Lower lobe of right lung (tissue), 2 donors: ENCODE results near the gene ELP1. TPM values are rescaled to one million over a fixed set of nuclear protein-coding genes. Genes with fewer than 3 reads are reported as not detected.
"Not testable (repeated sequence)": the region's sequence is repeated elsewhere in the genome, so short reads cannot be mapped to it uniquely, and the experiment has no call there.

Source experiments
- ATAC-seq, 2 donors: fragments of 200-7000 bp; cut with Tn5 transposase; one replicate each; pipeline ENCODE4 v1.9.1; 2020 to 2022; ENCODE audit warnings: mild to moderate bottlenecking in 2 of 2, moderate library complexity in 2 of 2
- DNase-seq: peaks from one replicate; pipeline ENCODE4 v3.0.0-alpha.2; 2020
- H3K27ac ChIP-seq: fragments of 200-600 bp; one replicate; pipeline ENCODE4 v1.8.0; 2022
- H3K27me3 ChIP-seq: fragments of 200-600 bp; one replicate; pipeline ENCODE4 v1.8.0; 2022; ENCODE audit warnings: low read depth
- H3K36me3 ChIP-seq: fragments of 200-600 bp; one replicate; pipeline ENCODE4 v1.8.0; 2022; ENCODE audit warnings: mild to moderate bottlenecking
- H3K4me1 ChIP-seq: fragments of 200-600 bp; one replicate; pipeline ENCODE4 v1.8.0; 2022
- H3K4me3 ChIP-seq: fragments of 200-600 bp; one replicate; pipeline ENCODE4 v1.8.0; 2022; ENCODE audit warnings: mild to moderate bottlenecking
- H3K9me3 ChIP-seq: fragments of 200-600 bp; one replicate; pipeline ENCODE4 v1.8.0; 2022
- CTCF ChIP-seq: fragments of 200-600 bp; IDR thresholded peaks from one replicate; pipeline ENCODE4 v1.8.0; 2022; ENCODE audit warnings: antibody characterized with exemption, mild to moderate bottlenecking
- intact Hi-C: fragments of 100-400 bp; cut with DNase I; formaldehyde crosslinking; loops from one replicate; pipeline ENCODE4 v1.11.0; 2022
- total RNA-seq: library from RNA; stranded (reverse); fragmentation: NEBNext Ultra II Directional; extraction: Animal tissue kit (Norgen Biotek cat#: 25700); gene quantifications from one replicate; pipeline ENCODE4 v1.2.1, GENCODE V29; 2021
- donor health status: DM: no; HTN: yes; CAD: no; lungs with severe emphysema.

Gene ELP1
- total RNA-seq, 1 donor from 2014 or later = 25.3 TPM

DNA sequence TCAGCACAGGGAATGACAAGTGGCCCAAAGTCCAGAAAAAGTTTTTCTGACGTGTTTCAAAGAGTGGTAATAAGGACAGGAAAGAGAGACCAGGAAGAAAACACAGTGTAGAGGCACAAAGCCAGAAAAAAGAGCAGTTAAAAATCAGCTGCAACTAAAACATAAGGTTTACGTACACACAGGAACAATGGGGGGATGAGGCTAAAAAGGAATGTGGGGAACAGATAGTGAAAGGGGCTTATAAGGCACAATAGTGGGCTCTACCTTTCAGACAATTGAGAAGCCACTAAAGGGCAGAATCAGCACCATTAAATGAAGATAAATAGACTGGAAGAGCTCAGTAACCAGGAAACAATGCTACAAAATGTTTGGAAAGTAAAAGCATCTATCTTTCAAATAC lies 5.5 kb downstream of the ELP1 start:
- no peak for TF ChIP-seq CTCF
- DNase-seq = no peak
- no peak for ATAC-seq
- Histone ChIP-seq H3K4me3 (no peak overlapping the region), H3K36me3 (peaks cover 69% of the 10 kb centered on the region), H3K4me1 (peaks cover 13% of the 10 kb centered on the region), H3K27me3 (no peaks in the 10 kb centered on the region), H3K9me3 (no peaks in the 10 kb centered on the region), H3K27ac (no peak overlapping the region)
- intact Hi-C loops = no loop called here

DNA sequence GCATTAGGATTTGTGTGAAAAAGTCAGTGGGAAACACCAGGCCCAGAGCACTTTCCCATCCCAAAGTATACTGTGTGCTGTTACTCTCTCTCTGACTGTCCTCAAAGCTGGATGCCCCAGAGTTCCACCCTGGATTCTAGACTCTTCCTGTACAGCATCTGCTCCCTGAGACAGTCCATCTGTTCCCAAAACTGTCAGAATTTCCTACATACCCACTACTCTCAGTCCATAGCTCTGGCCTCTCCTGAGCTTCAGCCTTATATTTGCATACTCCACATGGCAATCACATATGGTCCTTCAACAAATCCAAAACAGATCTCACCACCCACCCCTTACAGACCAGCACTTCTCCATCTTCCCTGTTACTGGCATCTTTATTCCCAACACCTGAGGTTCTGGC lies 9.5 kb downstream of the ELP1 start:
- ATAC-seq = no peak
- H3K36me3 ChIP-seq = peaks cover 97% of the 10 kb centered on the region
- H3K27ac ChIP-seq = no peak overlapping the region
- TF ChIP-seq CTCF = no peak
- H3K4me1 ChIP-seq = no peaks in the 10 kb centered on the region
- DNase-seq = no peak
- no peaks in the 10 kb centered on the region for H3K27me3 ChIP-seq
- no peaks in the 10 kb centered on the region for H3K9me3 ChIP-seq
- no peak overlapping the region for H3K4me3 ChIP-seq
- intact Hi-C loops = no loop called here

DNA sequence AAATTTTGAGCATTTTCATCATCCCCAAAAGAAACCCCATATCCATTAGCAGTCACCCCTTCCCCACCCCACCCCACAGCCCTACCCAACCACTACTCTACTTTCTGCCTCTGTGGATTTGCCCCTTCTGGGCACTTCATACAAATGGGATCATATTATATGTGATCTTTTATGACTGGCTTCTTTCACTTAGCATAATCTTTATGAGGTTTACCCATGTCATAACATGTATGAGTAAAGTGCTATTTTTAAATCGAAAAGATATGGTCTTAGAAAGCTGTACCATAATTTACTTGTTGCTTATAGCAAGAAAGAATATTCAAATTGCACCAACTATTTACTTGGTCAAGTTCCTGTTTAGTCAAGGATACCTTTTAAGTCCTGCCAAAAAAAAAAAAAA lies 12.7 kb downstream of the ELP1 start:
- no peak for ATAC-seq

GRCh38 chr9:108920401-108920800 lies 13.5 kb downstream of the ELP1 start:
- H3K9me3 ChIP-seq, H3K27ac ChIP-seq, H3K4me3 ChIP-seq, intact Hi-C loops, ATAC-seq, H3K27me3 ChIP-seq, DNase-seq, H3K4me1 ChIP-seq: not testable (repeated sequence)
- H3K36me3 ChIP-seq = peaks cover 97% of the 10 kb centered on the region

More for the DNA sequence above, 12.7 kb downstream of the ELP1 start:
- Histone ChIP-seq H3K9me3 (no peaks in the 10 kb centered on the region), H3K4me1 (no peaks in the 10 kb centered on the region), H3K27ac (no peak overlapping the region), H3K27me3 (no peaks in the 10 kb centered on the region), H3K4me3 (no peak overlapping the region), H3K36me3 (peaks cover 97% of the 10 kb centered on the region)
- no peak for TF ChIP-seq CTCF
- intact Hi-C loops = no loop called here
- DNase-seq = no peak

DNA sequence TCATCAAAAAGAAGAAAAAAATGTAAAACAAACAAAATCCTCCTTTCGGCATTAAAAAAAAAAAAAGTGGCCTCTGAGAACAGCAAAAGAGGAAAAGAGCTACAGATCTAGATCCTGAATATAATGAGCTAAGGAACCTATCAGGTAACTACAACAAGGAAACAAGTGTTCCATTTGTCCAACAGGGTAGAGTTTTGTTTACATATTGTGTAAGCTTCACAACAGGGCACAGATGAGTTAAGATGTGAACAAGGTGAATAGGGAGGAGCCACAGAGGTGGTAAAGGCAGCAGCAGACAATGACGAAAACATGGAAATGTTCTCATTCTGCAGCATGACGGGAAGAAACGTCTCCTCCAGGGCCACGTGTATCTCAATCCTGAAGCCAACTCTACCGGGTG lies 14.4 kb downstream of the ELP1 start:
- H3K27ac ChIP-seq = no peak overlapping the region
- no peak for TF ChIP-seq CTCF
- peak in 1 of 2 donors; percentile 43 for ATAC-seq
- H3K4me1 ChIP-seq = no peaks in the 10 kb centered on the region
- intact Hi-C loops = no loop called here
- no peaks in the 10 kb centered on the region for H3K27me3 ChIP-seq
- no peaks in the 10 kb centered on the region for H3K9me3 ChIP-seq
- no peak for DNase-seq
- H3K4me3 ChIP-seq = no peak overlapping the region
- peaks cover 97% of the 10 kb centered on the region for H3K36me3 ChIP-seq

DNA sequence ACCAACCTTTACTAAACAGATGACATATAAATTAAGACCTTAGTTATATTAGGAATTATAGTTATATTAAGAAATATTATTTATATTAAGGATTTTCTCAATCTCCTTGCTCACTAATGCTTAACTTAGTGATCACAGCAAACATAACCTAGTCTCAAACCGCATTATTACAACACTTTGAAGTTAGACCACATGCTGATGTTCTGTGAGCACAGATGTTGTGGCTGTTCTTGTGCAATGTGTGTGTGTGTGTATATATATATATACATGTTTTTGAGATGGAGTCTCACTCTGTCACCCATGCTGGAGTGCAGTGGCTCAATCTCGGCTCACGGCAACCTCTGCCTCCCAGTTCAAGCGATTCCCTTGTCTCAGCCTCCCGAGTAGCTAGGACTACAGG lies 20.5 kb downstream of the ELP1 start:
- no peak for DNase-seq
- H3K4me1 ChIP-seq = no peaks in the 10 kb centered on the region
- peaks cover 89% of the 10 kb centered on the region for H3K36me3 ChIP-seq
- no peaks in the 10 kb centered on the region for H3K9me3 ChIP-seq
- H3K4me3 ChIP-seq = no peak overlapping the region
- H3K27me3 ChIP-seq = no peaks in the 10 kb centered on the region
- intact Hi-C loops = no loop called here
- no peak for ATAC-seq
- no peak for TF ChIP-seq CTCF
- H3K27ac ChIP-seq = no peak overlapping the region
